Stimulated activated naive CD8-positive, alpha-beta T cell treated with anti-CD3 and anti-CD28 coated beads, Interleukin-15, amount 100 ng/mL, for 72 hours (primary cell): Measurements from ENCODE around the gene CSTB.
A peak's percentile ranks its signal among the peaks of the same experiment; 100 is the strongest.

Experiments used
- ATAC-seq: fragments of 150-1000 bp; cut with Tn5 transposase; 2 replicates; pipeline ENCODE4 v1.10.0; 2021; ENCODE audit warnings: mild to moderate bottlenecking, moderate library complexity
- DNase-seq, 2 donors: peaks; one replicate each; pipeline ENCODE4 v3.0.0; 2021 to 2022
- H3K27ac Mint-ChIP-seq, 2 donors: one replicate each; pipeline ENCODE4 v1.8.0; 2022; ENCODE audit warnings: mild to moderate bottlenecking in 2 of 2, mixed read lengths in 2 of 2, moderate library complexity in 2 of 2
- H3K27me3 Mint-ChIP-seq: one replicate; pipeline ENCODE4 v1.8.0; 2022; ENCODE audit warnings: mixed read lengths
- H3K4me1 Mint-ChIP-seq: one replicate; pipeline ENCODE4 v1.8.0; 2022; ENCODE audit warnings: mild to moderate bottlenecking, mixed read lengths
- H3K4me3 Mint-ChIP-seq, 2 donors: one replicate each; pipeline ENCODE4 v1.8.0; 2022; ENCODE audit warnings: mild to moderate bottlenecking in 2 of 2, mixed read lengths in 2 of 2, moderate library complexity in 1 of 2
- H3K9me3 Mint-ChIP-seq, 2 donors: one replicate each; pipeline ENCODE4 v1.8.0; 2022; ENCODE audit warnings: mixed read lengths in 2 of 2

CSTB gene

DNA sequence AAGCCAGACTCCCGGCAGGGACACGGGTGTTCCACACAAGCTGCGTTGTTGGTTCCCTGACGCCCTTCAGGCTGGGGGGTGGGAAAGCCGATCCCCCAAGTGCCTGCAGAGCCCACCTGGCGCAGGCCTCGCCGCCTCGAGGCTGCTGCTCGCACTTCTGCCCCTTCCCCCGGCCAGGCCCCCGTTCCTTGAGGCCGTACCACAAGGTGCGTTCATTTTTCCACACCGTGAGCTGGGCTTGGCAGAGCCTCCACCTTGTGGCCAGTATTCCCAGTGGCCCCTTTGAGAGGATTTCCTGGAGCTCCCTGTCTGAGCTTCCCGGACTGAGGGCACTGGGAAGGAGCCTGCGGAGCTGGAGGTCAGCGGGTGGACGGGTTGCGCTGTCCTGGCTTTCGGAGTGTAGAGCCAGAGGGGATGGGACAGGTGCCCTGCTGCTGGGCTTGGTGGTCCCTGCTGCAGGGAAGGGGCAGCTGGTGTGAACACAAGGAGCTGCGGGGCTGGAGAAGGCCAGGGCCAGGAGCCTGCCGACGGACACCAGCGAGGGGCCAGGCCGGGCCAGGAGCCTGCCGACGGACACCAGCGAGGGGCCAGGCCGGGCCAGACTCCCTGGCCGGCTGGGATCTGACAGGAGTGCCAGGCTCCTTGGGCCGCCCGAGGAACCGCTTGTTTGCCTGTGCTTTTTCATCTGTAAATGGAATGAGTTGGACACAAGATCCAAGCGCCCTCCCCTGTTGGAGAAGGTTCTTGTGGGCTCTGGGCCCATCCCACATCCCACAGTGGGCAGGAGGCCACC is 38.8 kb downstream of the CSTB start:
- no peak overlapping the region for H3K4me3 Mint-ChIP-seq
- H3K9me3 Mint-ChIP-seq: no peaks in the 10 kb centered on the region
- no peak for DNase-seq
- ATAC-seq: no peak
- H3K27ac Mint-ChIP-seq: no peak overlapping the region
- no peaks in the 10 kb centered on the region for H3K27me3 Mint-ChIP-seq
- peaks cover 56% of the 10 kb centered on the region for H3K4me1 Mint-ChIP-seq

DNA sequence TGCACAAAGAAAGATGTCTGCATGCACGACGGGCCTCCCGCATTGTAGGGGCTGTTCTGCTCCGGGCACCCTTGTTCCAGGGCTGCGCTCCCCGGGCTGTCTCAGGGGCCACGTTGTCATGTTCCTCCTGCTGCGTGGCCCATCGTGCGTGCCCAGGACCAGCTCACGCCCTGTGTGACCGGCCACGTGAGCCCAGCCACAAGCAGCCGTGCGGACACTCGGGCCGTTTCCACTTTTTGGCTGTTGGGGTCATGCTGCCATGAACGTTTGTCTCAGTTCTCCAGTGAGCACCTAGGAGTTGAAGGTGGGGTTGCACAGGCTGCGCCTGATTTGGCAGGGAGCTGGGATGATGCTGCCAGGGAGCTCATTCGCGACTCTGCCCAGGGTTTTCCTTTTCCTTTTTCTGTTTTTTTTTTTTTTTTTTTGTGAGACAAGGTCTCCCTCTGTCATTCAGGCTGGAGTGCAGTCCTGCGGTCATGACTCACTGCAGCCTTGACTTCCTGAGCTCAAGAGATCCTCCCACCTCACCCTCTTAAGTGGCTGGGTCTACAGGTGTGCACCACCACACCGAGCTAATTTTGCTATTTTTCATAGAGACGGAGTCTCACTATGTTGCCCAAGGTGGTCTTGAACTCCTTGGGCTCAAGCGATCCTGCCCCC is 39.8 kb downstream of the CSTB start:
- no peak overlapping the region for H3K4me3 Mint-ChIP-seq
- H3K27ac Mint-ChIP-seq: peak overlapping the region in 1 of 2 donors; percentile 34
- H3K4me1 Mint-ChIP-seq: peaks cover 65% of the 10 kb centered on the region
- no peaks in the 10 kb centered on the region for H3K27me3 Mint-ChIP-seq
- H3K9me3 Mint-ChIP-seq: no peaks in the 10 kb centered on the region
- ATAC-seq (no peak), DNase-seq (no peak)

DNA sequence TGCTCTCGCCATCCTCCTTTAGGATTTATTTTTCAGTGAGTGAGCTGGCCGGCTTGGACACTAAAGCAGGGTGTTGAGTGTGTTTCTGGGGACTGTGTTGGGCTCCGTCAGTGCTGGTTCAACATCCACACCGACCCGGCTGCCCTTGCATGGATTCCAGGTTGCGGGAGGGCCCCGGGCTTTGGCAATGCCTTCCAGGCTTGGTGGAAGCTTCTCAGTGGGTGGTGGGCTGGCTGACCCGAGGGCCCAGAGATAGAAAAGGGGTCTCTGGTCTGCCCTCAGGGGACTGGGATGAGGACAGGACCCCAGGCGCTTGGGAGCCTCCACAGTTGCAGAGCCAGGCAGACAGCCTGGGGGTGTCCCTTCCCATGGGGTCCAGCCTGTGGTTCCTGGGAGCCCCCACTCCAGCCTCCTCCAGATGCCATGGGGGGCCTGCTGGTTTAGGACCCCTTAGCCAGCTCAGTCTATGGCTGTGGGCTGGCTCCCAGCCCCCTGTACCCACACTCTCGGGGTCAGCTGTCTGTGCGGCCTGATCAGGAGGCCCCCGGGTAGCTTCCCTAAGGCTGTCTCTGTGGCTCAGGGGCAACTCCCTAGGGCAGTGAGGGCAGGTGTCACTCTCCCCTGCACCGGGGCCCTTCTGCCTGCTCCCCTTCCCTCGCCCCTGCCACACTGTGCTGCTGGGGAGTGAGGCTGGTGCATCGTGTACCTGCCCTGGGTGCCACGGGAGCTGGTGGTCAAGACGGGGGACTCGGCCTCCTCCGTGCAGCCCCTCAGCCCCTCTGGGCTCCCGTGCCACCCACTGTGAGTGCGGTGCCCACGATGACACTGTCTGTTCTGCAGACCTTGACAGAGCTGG is 40.6 kb downstream of the CSTB start:
- no peaks in the 10 kb centered on the region for H3K27me3 Mint-ChIP-seq
- H3K27ac Mint-ChIP-seq: no peak overlapping the region
- H3K4me1 Mint-ChIP-seq: peaks cover 64% of the 10 kb centered on the region
- no peak for ATAC-seq
- H3K4me3 Mint-ChIP-seq: peak overlapping the region in 1 of 2 donors; percentile 64
- H3K9me3 Mint-ChIP-seq: no peaks in the 10 kb centered on the region
- no peak for DNase-seq

DNA sequence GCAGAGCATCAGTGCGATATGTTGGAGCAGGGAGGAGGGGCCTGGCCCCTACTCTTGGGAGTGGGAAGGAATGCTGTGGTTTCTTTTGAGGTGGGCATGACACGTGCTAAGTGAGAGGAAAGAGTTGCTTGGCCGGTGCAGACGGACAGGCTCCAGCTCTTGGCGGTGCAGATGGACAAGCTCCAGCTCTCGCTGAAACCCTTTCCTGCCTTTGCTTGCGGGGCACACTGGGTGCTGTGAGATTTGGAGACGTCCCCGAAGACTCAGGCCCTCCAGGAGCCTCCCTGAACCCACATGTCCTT is 41.2 kb downstream of the CSTB start:
- no peaks in the 10 kb centered on the region for H3K27me3 Mint-ChIP-seq
- H3K4me3 Mint-ChIP-seq: peak overlapping the region in 1 of 2 donors; percentile 64
- H3K27ac Mint-ChIP-seq: no peak overlapping the region
- ATAC-seq (no peak), DNase-seq (no peak)
- H3K9me3 Mint-ChIP-seq: no peaks in the 10 kb centered on the region
- peaks cover 66% of the 10 kb centered on the region for H3K4me1 Mint-ChIP-seq

DNA sequence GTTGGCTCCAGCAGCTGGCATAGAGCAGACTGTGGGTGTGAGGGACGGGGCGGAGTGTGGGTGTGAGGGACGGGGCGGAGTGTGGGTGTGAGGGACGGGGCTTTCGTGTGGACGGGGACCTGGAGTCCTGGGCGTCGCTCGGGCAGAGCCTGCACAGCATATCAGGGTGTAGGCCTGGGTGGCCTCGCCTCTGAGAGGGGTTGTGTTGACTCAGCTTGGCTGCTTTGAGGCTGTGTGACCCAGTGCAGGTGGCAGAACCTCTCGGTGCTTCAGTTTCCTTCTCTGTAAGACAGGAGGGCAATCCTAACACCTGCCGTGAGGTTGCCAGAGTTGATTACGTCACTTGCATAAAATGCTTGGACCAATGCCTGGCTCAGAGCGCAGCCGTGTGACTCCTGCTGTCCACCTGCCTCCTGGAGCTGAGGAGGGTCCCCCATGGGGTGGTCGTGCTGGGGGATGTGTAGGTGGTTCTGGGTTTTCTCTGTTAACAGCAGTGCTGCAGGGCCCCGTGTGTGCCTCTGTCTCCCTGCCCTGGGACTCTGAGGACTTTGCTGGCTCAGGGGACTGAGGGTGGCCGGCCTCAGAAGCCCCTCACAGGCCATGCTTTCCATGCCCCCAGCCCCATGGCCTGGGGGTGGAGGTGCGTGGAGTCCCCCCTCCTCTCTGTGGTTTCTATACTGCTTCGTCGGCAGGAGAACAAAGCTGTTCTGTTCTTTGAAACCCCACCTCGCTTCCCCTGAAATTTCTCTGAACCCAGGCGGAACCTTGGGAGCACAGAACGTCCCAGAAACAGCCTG is 41.8 kb downstream of the CSTB start:
- H3K27me3 Mint-ChIP-seq: no peaks in the 10 kb centered on the region
- peak overlapping the region in 1 of 2 donors; percentile 66 for H3K27ac Mint-ChIP-seq
- peak in 1 of 2 donors; percentile 37 for DNase-seq
- H3K4me1 Mint-ChIP-seq: peaks cover 66% of the 10 kb centered on the region
- ATAC-seq: peak; percentile 82
- H3K9me3 Mint-ChIP-seq: no peaks in the 10 kb centered on the region
- peak overlapping the region; percentile 60 to 64 for H3K4me3 Mint-ChIP-seq

DNA sequence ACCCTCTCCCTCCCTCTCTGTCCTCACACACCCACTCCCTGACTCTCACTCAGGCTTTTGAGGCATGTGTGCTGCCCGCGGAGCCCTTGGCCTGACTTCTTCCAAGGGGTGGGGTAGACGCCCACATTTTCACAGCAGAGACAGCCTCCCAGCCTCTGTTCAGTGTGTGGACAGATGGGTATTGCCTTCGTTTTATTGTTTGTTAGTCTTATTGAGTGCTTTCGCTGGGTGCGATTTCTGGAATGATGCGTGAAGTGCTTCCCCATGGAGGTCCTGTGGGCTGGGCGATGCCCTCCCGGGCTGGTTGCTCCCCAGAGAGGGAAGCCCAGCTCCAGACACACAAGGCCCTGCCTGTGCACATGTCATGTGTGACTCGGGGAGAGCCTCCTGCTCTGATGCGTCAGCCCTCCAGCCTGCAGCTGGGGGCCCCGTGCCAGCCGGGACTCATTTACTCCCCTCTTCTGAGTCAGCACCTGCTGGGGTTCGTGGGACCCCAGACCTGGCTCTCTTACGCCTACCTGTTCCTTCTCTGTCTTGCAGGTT is 42.5 kb downstream of the CSTB start:
- Mint-ChIP-seq H3K27ac (peak overlapping the region in 1 of 2 donors; percentile 66), H3K9me3 (no peaks in the 10 kb centered on the region), H3K27me3 (no peaks in the 10 kb centered on the region), H3K4me1 (peaks cover 70% of the 10 kb centered on the region), H3K4me3 (peak overlapping the region; percentile 60 to 64)
- DNase-seq: peak in 1 of 2 donors; percentile 37
- ATAC-seq: peak; percentile 71

DNA sequence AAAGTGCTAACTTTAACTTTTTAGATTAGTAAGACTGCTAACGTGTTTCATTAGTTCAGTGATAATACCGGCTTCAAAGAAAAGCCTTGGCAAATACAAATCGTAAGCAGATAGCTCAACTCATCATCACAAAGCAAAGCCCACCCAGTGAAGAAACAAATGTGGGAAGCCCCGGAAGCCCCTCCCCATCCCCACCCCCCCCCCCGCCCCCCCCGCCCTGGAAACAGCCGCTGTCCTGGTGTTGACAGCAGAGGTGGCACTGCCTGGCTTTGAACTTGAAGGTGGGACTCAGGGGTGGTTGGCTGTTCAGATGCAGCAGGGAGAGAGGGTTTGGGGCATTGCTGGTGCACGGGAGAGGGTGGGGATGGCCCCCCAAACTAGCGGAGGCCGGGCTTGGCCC is 43.0 kb downstream of the CSTB start:
- no peak overlapping the region for H3K27ac Mint-ChIP-seq
- ATAC-seq (no peak), DNase-seq (no peak)
- H3K4me3 Mint-ChIP-seq: peak overlapping the region in 1 of 2 donors; percentile 60
- H3K9me3 Mint-ChIP-seq: no peaks in the 10 kb centered on the region
- no peaks in the 10 kb centered on the region for H3K27me3 Mint-ChIP-seq
- peaks cover 76% of the 10 kb centered on the region for H3K4me1 Mint-ChIP-seq

DNA sequence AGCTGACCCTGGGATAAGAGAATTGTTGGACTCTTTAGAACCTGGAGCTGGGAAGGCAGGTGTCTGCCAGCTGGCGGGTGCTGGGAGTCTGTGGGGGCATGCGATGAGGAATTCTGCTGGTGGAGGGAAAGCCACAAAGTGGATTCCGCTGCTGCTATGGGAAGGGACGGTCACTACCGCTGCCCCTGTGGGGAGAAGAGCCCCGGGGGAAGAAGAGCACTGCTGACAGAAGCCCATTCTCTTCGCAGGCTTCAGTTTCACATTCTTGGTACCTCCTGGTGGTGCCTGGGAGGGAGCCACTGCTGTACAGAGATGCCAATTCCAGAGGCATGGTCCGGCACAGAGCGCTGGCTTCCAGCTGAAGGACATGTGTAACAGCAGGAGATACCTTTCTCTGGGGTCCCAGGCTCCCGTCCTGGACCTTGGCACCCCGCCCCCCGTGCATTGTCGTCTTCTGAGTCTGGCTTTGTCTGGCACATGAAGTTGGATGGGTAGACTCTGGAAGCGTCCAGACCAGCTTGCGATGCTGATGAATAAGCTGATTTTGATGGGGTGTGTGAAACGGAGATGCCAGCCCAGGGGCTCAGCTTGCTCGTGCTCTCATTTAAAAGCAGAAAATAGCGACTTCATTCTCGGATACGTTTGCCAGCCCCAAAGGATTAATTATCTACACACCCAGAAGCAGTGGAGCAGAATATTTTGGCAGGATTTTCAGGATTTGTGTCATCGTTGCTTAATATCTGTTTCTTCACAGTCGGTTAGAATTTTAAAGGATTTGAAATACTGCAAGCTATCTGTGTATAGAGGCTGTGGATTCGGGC is 44.0 kb downstream of the CSTB start:
- Mint-ChIP-seq H3K4me1 (peaks cover 85% of the 10 kb centered on the region), H3K4me3 (no peak overlapping the region), H3K27ac (no peak overlapping the region), H3K9me3 (no peaks in the 10 kb centered on the region), H3K27me3 (no peaks in the 10 kb centered on the region)
- ATAC-seq (no peak), DNase-seq (no peak)

DNA sequence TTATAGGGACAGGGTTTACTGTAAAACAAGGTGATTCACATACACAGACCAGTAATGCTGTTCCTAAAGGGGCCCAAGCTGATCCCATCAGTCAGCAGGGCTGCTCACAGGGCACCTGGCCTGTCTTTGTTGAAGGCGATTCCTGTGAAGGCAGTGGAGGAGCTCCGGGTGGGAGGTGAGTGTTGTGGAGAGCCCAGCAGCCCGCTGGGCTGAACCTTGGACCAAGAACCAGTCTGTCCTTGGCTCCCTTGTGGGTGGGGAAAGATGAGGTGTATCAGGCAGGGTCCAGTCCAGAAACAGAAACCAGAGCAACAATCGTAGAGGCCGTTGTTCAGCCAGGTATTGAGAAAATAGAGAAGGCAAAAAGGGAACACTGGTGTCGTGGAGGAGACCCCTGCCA is 44.6 kb downstream of the CSTB start:
- Mint-ChIP-seq H3K9me3 (no peaks in the 10 kb centered on the region), H3K27me3 (no peaks in the 10 kb centered on the region), H3K27ac (no peak overlapping the region), H3K4me3 (no peak overlapping the region), H3K4me1 (peaks cover 88% of the 10 kb centered on the region)
- ATAC-seq: no peak
- DNase-seq: no peak

DNA sequence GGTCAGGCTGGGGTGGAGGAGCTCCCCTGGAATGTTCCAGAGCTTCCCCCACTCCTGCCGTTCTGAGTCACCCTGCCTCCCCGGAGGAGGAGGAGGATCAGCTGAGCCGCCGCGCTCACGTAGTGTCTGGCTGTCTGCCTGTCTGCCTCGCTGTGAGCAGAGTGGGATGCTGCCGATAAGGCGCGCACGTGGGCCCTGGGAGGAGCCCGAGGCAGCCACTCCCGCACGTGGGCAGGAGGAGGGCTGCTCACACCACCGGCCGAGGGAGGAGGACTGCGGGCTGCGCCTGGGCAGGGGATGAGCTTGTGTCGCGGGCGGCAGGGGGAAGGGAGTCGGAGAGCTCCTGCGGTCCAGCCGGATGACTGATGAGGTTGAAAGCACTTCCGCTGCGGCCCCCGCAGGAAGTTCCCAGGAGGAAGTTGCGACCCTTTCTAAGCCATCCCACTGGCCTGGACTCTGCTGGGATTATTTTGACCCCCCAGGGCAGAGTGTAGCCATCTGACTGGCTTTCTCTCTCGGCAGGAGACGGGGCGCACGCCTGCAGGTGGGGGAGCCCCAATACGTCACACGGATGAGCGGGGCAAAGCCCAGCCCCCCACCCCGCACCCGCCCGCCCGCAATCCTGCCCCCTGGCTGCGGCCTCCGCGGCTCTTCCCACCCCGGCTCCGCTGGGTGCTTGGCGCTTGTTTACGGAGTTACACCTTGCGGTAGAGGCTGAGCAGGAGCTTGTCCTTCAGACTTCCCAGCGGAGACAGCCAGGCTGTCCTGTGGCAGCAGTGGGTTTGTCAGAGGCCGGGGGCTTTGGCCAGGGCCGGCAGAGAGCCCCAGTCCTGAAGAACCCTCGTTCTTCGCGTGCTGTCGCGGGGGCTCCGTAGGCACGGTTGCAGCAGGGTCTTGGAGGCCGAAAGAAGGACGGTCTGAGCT is 47.4 kb downstream of the CSTB start:
- H3K9me3 Mint-ChIP-seq: no peaks in the 10 kb centered on the region
- H3K27ac Mint-ChIP-seq: peak overlapping the region; percentile 72 to 87
- H3K4me1 Mint-ChIP-seq: peaks cover 86% of the 10 kb centered on the region
- ATAC-seq (peak; percentile 87), DNase-seq (peak; percentile 70 to 83)
- H3K4me3 Mint-ChIP-seq: peak overlapping the region; percentile 89 to 94
- H3K27me3 Mint-ChIP-seq: no peaks in the 10 kb centered on the region

DNA sequence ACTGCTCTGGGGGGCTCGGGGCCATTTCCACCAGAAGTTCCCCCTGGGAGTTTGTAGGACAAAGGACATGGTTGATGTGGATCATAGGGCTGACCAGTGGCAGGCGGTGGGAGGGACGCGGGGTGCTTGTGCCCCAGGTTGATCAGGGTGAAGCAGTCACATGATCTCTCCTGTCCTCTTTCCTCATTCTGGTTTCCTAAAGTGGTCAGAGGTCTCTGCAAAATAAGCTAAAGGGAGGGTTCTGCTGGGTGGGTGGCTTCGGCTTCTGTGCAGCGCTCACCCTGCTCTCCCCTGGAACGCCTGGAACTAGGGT is 48.0 kb downstream of the CSTB start:
- Mint-ChIP-seq H3K9me3 (no peaks in the 10 kb centered on the region), H3K27me3 (no peaks in the 10 kb centered on the region), H3K27ac (peak overlapping the region; percentile 72 to 87), H3K4me1 (peaks cover 79% of the 10 kb centered on the region), H3K4me3 (peak overlapping the region; percentile 89 to 94)
- DNase-seq (no peak), ATAC-seq (peak; percentile 40)

DNA sequence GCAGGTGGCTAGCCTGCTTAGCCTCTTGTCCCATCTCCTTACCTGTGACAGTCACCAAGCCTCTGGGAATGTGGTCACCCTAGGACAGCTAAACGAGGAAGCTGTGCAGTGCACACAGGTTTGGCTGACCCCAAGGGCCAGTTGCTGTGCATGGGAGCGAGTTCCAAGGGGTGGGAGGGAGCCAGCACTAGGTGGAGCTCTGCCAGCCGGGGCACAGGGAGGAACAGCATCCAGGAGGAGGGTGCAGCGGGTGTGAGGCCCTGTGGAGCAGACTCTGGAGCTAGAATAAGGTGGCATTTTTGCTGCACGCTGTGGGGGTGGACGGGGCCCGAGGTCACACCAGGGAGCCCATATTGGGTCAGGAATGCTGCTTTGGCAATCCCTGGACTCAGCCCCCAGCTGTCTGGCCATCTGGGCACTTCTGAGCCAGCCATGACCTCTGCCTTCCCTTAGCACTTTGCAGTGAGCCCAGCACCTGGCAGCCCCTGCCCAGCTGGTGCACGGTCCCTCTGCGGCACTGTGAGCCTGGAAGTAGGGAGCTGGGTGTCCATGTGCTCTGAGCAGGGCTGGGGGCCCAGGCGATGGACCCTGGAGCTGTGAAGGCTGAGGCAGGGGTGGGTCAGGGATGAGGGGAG is 48.5 kb downstream of the CSTB start:
- H3K4me1 Mint-ChIP-seq: peaks cover 79% of the 10 kb centered on the region
- no peaks in the 10 kb centered on the region for H3K9me3 Mint-ChIP-seq
- peak overlapping the region in 1 of 2 donors; percentile 87 for H3K27ac Mint-ChIP-seq
- peak overlapping the region; percentile 89 to 94 for H3K4me3 Mint-ChIP-seq
- no peak for DNase-seq
- no peaks in the 10 kb centered on the region for H3K27me3 Mint-ChIP-seq
- ATAC-seq: peak; percentile 2
